Lower lobe of right lung (tissue), 2 donors: ENCODE data around the gene RNF186. TPM values are rescaled to one million over a fixed set of nuclear protein-coding genes. Genes with fewer than 3 reads are reported as not detected.

Source experiments
- ATAC-seq, 2 donors: fragments of 200-7000 bp; cut with Tn5 transposase; one replicate each; pipeline ENCODE4 v1.9.1; 2020 to 2022; ENCODE audit warnings: mild to moderate bottlenecking in 2 of 2, moderate library complexity in 2 of 2
- DNase-seq: peaks from one replicate; pipeline ENCODE4 v3.0.0-alpha.2; 2020
- H3K27ac ChIP-seq: fragments of 200-600 bp; one replicate; pipeline ENCODE4 v1.8.0; 2022
- H3K27me3 ChIP-seq: fragments of 200-600 bp; one replicate; pipeline ENCODE4 v1.8.0; 2022; ENCODE audit warnings: low read depth
- H3K36me3 ChIP-seq: fragments of 200-600 bp; one replicate; pipeline ENCODE4 v1.8.0; 2022; ENCODE audit warnings: mild to moderate bottlenecking
- H3K4me1 ChIP-seq: fragments of 200-600 bp; one replicate; pipeline ENCODE4 v1.8.0; 2022
- H3K4me3 ChIP-seq: fragments of 200-600 bp; one replicate; pipeline ENCODE4 v1.8.0; 2022; ENCODE audit warnings: mild to moderate bottlenecking
- H3K9me3 ChIP-seq: fragments of 200-600 bp; one replicate; pipeline ENCODE4 v1.8.0; 2022
- intact Hi-C: fragments of 100-400 bp; cut with DNase I; formaldehyde crosslinking; loops from one replicate; pipeline ENCODE4 v1.11.0; 2022
- total RNA-seq: library from RNA; stranded (reverse); fragmentation: NEBNext Ultra II Directional; extraction: Animal tissue kit (Norgen Biotek cat#: 25700); gene quantifications from one replicate; pipeline ENCODE4 v1.2.1, GENCODE V29; 2021
- TF ChIP-seq, protein P1 (sequence below): fragments of 200-600 bp; IDR thresholded peaks from one replicate; pipeline ENCODE4 v1.8.0; 2022; ENCODE audit warnings: antibody characterized with exemption, mild to moderate bottlenecking
- donor health status: DM: no; HTN: yes; CAD: no; lungs with severe emphysema.

The RNF186 gene
- total RNA-seq, 1 donor from 2014 or later: not detected

DNA sequence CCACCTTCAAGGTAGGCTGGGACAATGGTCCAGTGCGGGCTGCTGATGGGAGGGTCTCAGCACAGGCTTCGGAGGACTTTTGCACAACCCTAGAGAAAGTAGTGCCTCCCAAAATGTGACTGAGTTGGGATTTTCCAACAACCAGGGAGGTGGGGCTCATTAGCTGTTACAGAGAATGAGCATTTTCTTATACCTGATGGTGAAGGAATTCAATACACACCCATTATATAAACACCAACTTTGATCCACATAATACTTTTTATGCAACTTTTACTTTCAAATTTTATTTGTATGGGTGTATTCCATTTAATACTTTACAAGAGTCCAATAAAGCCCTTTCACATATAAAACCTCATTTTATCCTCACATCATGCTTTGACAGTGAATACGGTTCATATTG, 31.3 kb upstream of the RNF186 start:
- intact Hi-C loops: no loop called here

DNA sequence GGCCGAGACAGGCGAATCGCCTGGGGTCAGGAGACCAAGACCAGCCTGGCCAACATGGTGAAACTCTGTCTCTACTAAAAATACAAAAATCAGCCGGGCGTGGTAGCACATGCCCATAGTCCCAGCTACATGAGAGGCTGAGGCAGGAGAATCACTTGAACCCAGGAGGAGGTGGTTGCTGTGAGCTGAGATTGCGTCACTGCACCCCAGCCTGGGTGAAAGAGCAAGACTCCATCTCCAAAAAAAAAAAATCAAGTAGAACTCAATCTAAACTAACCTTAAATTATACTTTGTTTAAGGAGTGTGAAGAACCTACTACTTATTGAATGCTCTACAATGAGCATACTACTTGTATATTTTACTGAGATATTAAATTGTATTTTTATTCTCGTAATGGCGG, 30.5 kb upstream of the RNF186 start:
- TF ChIP-seq, protein P1, sequence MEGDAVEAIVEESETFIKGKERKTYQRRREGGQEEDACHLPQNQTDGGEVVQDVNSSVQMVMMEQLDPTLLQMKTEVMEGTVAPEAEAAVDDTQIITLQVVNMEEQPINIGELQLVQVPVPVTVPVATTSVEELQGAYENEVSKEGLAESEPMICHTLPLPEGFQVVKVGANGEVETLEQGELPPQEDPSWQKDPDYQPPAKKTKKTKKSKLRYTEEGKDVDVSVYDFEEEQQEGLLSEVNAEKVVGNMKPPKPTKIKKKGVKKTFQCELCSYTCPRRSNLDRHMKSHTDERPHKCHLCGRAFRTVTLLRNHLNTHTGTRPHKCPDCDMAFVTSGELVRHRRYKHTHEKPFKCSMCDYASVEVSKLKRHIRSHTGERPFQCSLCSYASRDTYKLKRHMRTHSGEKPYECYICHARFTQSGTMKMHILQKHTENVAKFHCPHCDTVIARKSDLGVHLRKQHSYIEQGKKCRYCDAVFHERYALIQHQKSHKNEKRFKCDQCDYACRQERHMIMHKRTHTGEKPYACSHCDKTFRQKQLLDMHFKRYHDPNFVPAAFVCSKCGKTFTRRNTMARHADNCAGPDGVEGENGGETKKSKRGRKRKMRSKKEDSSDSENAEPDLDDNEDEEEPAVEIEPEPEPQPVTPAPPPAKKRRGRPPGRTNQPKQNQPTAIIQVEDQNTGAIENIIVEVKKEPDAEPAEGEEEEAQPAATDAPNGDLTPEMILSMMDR: no peak
- Histone ChIP-seq H3K36me3 (no peaks in the 10 kb centered on the region), H3K9me3 (no peaks in the 10 kb centered on the region), H3K4me3 (no peak overlapping the region), H3K27ac (no peak overlapping the region), H3K27me3 (peaks cover 6% of the 10 kb centered on the region), H3K4me1 (no peaks in the 10 kb centered on the region)
- ATAC-seq (no peak), DNase-seq (no peak)
- intact Hi-C loops: no loop called here

More for the DNA sequence above, 31.3 kb upstream of the RNF186 start:
- Histone ChIP-seq H3K4me1 (no peaks in the 10 kb centered on the region), H3K27me3 (peaks cover 6% of the 10 kb centered on the region), H3K27ac (no peak overlapping the region), H3K36me3 (no peaks in the 10 kb centered on the region), H3K9me3 (no peaks in the 10 kb centered on the region), H3K4me3 (no peak overlapping the region)
- TF ChIP-seq, protein P1: no peak
- no peak for ATAC-seq
- no peak for DNase-seq

DNA sequence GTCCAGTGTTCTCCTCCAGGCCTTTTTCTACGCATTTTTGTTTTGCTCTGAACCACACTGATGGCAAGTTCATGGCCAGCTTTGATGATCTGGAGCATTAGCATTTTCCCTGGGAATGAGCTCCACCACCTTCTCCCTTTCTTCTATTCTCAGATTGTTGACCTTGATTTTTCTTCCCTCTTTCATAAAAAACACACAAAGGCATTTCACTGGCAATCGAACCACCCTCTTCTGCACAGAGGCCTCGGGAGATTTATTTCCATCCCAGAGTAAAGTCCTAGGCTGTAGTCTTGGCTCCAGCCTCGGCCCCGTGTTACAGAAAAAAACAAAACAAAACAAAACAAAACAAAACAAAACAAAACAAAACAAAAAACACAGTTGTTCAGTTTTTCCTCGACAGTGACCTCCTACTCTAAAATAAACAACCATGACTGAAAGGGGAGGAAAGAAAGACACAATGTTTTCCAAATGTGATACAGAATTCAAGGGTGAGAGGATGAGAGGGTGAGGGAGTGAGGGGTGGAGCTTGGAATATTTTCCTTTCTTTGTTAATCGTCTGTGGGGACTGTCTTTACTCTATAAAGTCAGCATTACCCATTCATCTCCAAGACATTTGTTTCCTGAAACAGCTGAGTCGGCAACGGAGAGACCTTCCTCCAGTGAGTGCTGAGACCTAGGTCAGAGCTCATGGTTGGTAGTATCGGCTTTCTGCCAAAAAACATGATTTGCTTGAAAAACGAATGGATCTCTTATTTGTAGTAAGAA, 29.8 kb upstream of the RNF186 start:
- ATAC-seq (no peak), DNase-seq (no peak)
- Histone ChIP-seq H3K9me3 (no peaks in the 10 kb centered on the region), H3K36me3 (no peaks in the 10 kb centered on the region), H3K4me1 (no peaks in the 10 kb centered on the region), H3K27me3 (peaks cover 6% of the 10 kb centered on the region), H3K27ac (no peak overlapping the region), H3K4me3 (no peak overlapping the region)
- TF ChIP-seq, protein P1: no peak
- intact Hi-C loops: no loop called here

DNA sequence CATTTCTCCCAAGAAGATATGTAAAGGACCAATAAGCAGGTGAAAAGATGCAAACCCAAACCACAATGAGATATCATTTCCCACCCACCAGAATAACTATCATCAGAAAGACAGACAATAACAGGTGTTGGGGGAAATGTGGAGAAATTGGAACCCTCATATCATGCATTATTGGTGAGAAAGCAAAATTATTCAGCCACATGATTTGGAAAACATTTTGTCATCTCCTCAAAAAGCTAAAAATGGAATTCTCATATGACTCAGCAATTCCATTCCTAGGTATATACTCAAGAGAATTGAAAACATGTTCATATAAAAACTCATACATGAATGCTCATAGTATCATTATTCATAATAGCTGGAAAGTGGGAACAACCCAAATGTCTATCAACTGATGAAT, 25.1 kb upstream of the RNF186 start:
- DNase-seq (no peak), ATAC-seq (no peak)
- intact Hi-C loops: no loop called here
- H3K4me3 ChIP-seq: no peak overlapping the region
- H3K9me3 ChIP-seq: no peaks in the 10 kb centered on the region
- TF ChIP-seq, protein P1: no peak
- H3K27me3 ChIP-seq: no peaks in the 10 kb centered on the region
- no peaks in the 10 kb centered on the region for H3K36me3 ChIP-seq
- H3K4me1 ChIP-seq: no peaks in the 10 kb centered on the region
- H3K27ac ChIP-seq: no peak overlapping the region

DNA sequence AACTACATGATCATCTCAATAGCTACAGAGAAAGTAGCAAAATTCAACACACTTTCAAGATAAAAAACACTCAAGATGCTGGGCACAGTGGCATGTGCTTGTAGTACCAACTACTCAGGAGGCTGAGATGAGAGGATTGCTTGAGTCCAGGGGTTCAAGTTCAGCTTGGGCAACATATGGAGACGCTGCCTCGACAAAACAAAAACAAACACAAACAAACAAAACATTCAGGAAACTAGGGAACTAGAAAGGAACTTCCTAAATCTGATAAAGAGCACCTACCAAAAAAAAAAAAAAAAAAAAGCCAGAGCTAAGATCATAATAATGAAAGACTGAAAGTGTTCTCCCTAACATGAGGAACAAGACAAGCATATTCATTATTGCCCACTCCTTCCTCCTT, 22.8 kb upstream of the RNF186 start:
- Histone ChIP-seq H3K27ac (no peak overlapping the region), H3K4me3 (no peak overlapping the region), H3K9me3 (no peaks in the 10 kb centered on the region), H3K27me3 (no peaks in the 10 kb centered on the region), H3K4me1 (no peaks in the 10 kb centered on the region), H3K36me3 (no peaks in the 10 kb centered on the region)
- ATAC-seq (no peak), DNase-seq (no peak)
- intact Hi-C loops: no loop called here
- TF ChIP-seq, protein P1: no peak
